ENCODE results near the gene WDSUB1. TPM values are rescaled to one million over a fixed set of nuclear protein-coding genes. Genes with fewer than 3 reads are reported as not detected.

Gene WDSUB1
- total and polyA plus RNA-seq, 2 donors (not counting 3 experiments of a cell fraction or from before 2014, with no cell fraction given), result 4.0 to 4.8 TPM

- TF ChIP-seq CTCF (IDR thresholded peaks at IDR 0.05; ENCODE audit: extremely low read depth in 1 of 2, insufficient read depth in 1 of 2, low read depth in 1 of 2, low read length in 2 of 2) (no peak), GATA2 (IDR thresholded peaks at IDR 0.05; ENCODE audit: insufficient read depth, insufficient read length, low read depth, low read length) (no peak), POLR2A (IDR thresholded peaks at IDR 0.05; ENCODE audit: low read depth, low read length) (no peak), MAX (IDR thresholded peaks at IDR 0.05; ENCODE audit: insufficient read depth, insufficient read length) (no peak), JUN (IDR thresholded peaks at IDR 0.05; ENCODE audit: borderline replicate concordance, insufficient read depth, insufficient read length, low read depth) (no peak), MYC (IDR thresholded peaks at IDR 0.05; ENCODE audit: low read depth, low read length) (no peak), FOS (IDR thresholded peaks at IDR 0.05; ENCODE audit: borderline replicate concordance, insufficient read depth, low read length) (no peak), POLR2AphosphoS5 (IDR thresholded peaks at IDR 0.05; ENCODE audit: insufficient read depth, low read depth, low read length) (no peak), EZH2 (IDR thresholded peaks at IDR 0.05; ENCODE audit: borderline replicate concordance, low read depth, low read length, severe bottlenecking) (no peak)
- dilution Hi-C loops (cut with MboI; ENCODE audit: extremely low pct_ligation_motif_present, low sequenced_read_pairs), result no loop called here
- FAIRE-seq (no peak), DNase-seq (ENCODE audit: low read depth, low spot score) (no peak)
- Histone ChIP-seq H3K9me3 (replicated peaks; ENCODE audit: control insufficient read depth, insufficient read depth, low read length) (no peaks in the 10 kb centered on the region), H3K36me3 (ENCODE audit: control insufficient read depth in 2 of 2, extremely low read depth in 1 of 2, insufficient read depth in 2 of 2, low read length in 2 of 2) (peaks cover 35 to 50% of the 10 kb centered on the region in 2 experiments), H4K20me1 (replicated peaks; ENCODE audit: control insufficient read depth, extremely low read depth, insufficient read depth, low read length) (no peaks in the 10 kb centered on the region), H3K4me1 (ENCODE audit: control insufficient read depth, extremely low read depth, insufficient read depth, low read length) (peaks cover 27% of the 10 kb centered on the region), H3K79me2 (ENCODE audit: control insufficient read depth, insufficient read depth, low read length) (no peaks in the 10 kb centered on the region), H2AFZ (ENCODE audit: low read depth, low read length) (no peak overlapping the region), H3K4me3 (replicated peaks in 1 of 3; ENCODE audit: insufficient read depth in 1 of 3, low read depth in 1 of 3, low read length in 3 of 3) (no peak overlapping the region), H3K27ac (ENCODE audit: insufficient read depth, low read depth, low read length) (peak overlapping the region; percentile 78), H3K9me1 (replicated peaks; ENCODE audit: control insufficient read depth, extremely low read depth, insufficient read depth, low read length) (no peaks in the 10 kb centered on the region), H3K9ac (replicated peaks; ENCODE audit: extremely low read depth, insufficient read depth, low read length) (no peak overlapping the region), H3K27me3 (ENCODE audit: control insufficient read depth in 2 of 2, insufficient read depth in 2 of 2, low read length in 2 of 2) (no peaks in the 10 kb centered on the region), H3K4me2 (ENCODE audit: insufficient read depth, low read length) (no peak overlapping the region)
- POLR2A ChIA-PET, result no interaction called here
- CTCF ChIA-PET, result interaction anchor here (0.8 to 1.1 kb wide), 2 partner anchors 24 to 105 kb away, joined by 3 read pairs; no protein-coding TSS in a partner anchor
- no TSS peak for BruUV-seq (replicated peaks)
- intact Hi-C loops (cut with micrococcal nuclease), result no loop called here
Measured at GRCh38 chr2:159224061-159224813, 62.3 kb downstream of the WDSUB1 start.
